Measurements from ENCODE around the gene PGC. TPM values are rescaled to one million over a fixed set of nuclear protein-coding genes. Genes with fewer than 3 reads are reported as not detected.
A peak's percentile ranks its signal among the peaks of the same experiment; 100 is the strongest.

The PGC gene
- total RNA-seq, 4 donors from 2014 or later = not detected

- no peak overlapping the region for H3K4me3 ChIP-seq (replicated peaks in 1 of 3)
- TF ChIP-seq POLR2A (IDR thresholded peaks at IDR 0.05) (no peak), CTCF (IDR thresholded peaks at IDR 0.05) (no peak)
- no peak overlapping the region for H3K27ac ChIP-seq
- H3K9me3 ChIP-seq = no peaks in the 10 kb centered on the region
- WGBS, 2 donors = 70 to 87% methylated on average over 2 to 6 of the region's 6 CpGs
- intact Hi-C loops (cut with DNase I) = no loop called here
- no peaks in the 10 kb centered on the region for H3K27me3 ChIP-seq
- H3K4me1 ChIP-seq = peaks cover 15 to 21% of the 10 kb centered on the region in 2 donors
- DNase-seq = no peak
- peaks cover 2 to 3% of the 10 kb centered on the region in 2 donors for H3K36me3 ChIP-seq
Observed at GRCh38 chr6:41695825-41696224, 51.4 kb downstream of the PGC start.

GRCh38 chr6:41694815-41695526 is 52.2 kb downstream of the PGC start:
- Histone ChIP-seq H3K36me3 (peaks cover 8 to 11% of the 10 kb centered on the region in 2 donors), H3K27me3 (no peaks in the 10 kb centered on the region), H3K27ac (no peak overlapping the region), H3K4me3 (replicated peaks in 1 of 3) (no peak overlapping the region), H3K4me1 (peaks cover 9 to 16% of the 10 kb centered on the region in 2 donors), H3K9me3 (no peaks in the 10 kb centered on the region)
- no peak for DNase-seq
- TF ChIP-seq POLR2A (IDR thresholded peaks at IDR 0.05) (no peak), CTCF (IDR thresholded peaks at IDR 0.05) (no peak)
- 89 to 90% methylated on average over 5 to 6 of the region's 6 CpGs for WGBS, 2 donors
- intact Hi-C loops (cut with DNase I) = no loop called here

GRCh38 chr6:41693281-41694240 is 53.6 kb downstream of the PGC start:
- peaks cover 20 to 27% of the 10 kb centered on the region in 2 donors for H3K4me1 ChIP-seq
- H3K36me3 ChIP-seq = peaks cover 8 to 11% of the 10 kb centered on the region in 2 donors
- no peaks in the 10 kb centered on the region for H3K9me3 ChIP-seq
- H3K27ac ChIP-seq = no peak overlapping the region
- TF ChIP-seq CTCF (IDR thresholded peaks at IDR 0.05) = no peak
- TF ChIP-seq POLR2A (IDR thresholded peaks at IDR 0.05) = no peak
- intact Hi-C loops (cut with DNase I) = no loop called here
- WGBS, 2 donors = 71 to 78% methylated on average over 5 to 9 of the region's 10 CpGs
- H3K27me3 ChIP-seq = no peaks in the 10 kb centered on the region
- H3K4me3 ChIP-seq (replicated peaks in 1 of 3) = no peak overlapping the region
- DNase-seq = peak; percentile 48 to 50

GRCh38 chr6:41692730-41693129 is 54.5 kb downstream of the PGC start:
- no peaks in the 10 kb centered on the region for H3K27me3 ChIP-seq
- no peaks in the 10 kb centered on the region for H3K9me3 ChIP-seq
- intact Hi-C loops (cut with DNase I) = no loop called here
- H3K36me3 ChIP-seq = peaks cover 8 to 11% of the 10 kb centered on the region in 2 donors
- no peak for DNase-seq
- no peak overlapping the region for H3K4me3 ChIP-seq (replicated peaks in 1 of 3)
- H3K4me1 ChIP-seq = peaks cover 20 to 32% of the 10 kb centered on the region in 2 donors
- TF ChIP-seq CTCF (IDR thresholded peaks at IDR 0.05) = no peak
- TF ChIP-seq POLR2A (IDR thresholded peaks at IDR 0.05) = no peak
- 97% methylated on average over 2 of the region's 2 CpGs for WGBS, 2 donors
- H3K27ac ChIP-seq = no peak overlapping the region

Data from thyroid gland (tissue), 4 donors.